VCaP (cell line): ENCODE data around the gene ABHD8.

Source experiments
- H3K27ac ChIP-seq: fragments of 450-650 bp; 2 replicates; pipeline ENCODE4 v1.5.1; 2017
- TF ChIP-seq, protein P1 (sequence below): fragments of 450-650 bp; conservative IDR thresholded peaks from 2 replicates; pipeline ENCODE4 v1.5.1; 2017; ENCODE audit warnings: mild to moderate bottlenecking, moderate library complexity

Gene ABHD8

DNA sequence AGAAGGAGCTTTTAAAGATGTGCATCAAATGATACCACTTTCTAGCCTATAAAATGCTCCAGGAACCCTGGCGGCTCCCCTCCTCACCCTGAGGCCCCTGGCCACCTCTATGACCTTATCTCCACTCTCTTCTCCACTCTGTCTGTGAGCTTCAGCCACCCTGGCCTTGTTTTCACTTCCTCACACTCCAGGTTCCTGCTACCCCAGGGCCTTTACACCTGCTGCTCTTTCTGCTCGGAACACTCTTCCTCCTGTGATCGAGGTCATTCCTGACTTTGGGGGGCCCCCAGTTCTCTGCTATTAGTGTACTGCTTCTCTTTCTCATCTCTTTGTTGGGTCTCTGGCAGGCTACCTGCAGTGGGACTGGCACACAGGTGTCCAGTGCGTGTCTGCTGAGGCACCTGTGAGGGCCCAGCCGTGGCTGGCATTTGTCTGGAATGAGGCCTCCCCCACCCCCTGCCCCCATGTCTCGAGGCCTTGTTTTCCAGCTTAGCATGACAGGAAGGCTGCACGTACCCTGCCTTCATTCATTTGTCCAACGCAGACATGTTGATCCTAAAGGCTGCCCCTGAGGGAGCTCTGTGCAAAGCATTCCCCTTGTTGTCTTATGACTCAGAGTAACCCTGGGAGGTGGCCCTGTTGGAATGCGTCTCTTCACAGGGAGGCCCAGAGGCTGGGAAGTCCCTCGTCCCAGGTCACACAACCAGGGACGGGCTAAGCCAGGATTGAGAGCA lies 8.4 kb upstream of the ABHD8 start:
- no peak overlapping the region for H3K27ac ChIP-seq

DNA sequence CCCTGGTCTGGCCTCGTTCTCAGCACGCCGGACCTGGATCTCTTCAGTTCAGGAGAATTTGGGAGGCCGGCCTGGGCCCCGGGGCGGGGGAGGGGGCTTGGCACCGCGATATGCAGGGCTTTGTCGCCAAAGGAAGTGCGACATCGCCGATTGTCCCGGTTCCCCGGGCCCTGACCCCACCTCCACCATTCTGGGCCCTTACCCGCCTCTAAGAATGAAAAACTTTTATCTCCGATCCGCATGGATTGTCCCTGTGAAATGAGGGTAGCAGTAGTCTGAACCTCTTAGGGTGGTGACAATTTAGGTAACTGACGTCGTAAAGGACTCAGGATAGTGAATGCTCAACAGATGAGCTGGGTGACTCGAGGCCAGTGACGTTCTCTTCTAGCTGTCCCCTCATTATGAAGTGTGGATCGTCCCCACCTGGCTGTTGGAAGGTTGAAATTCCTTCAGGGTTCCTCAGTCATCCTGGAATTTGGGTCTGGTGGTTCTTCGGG lies 6.8 kb upstream of the ABHD8 start:
- peak overlapping the region; percentile 88 for H3K27ac ChIP-seq
- TF ChIP-seq, protein P1, sequence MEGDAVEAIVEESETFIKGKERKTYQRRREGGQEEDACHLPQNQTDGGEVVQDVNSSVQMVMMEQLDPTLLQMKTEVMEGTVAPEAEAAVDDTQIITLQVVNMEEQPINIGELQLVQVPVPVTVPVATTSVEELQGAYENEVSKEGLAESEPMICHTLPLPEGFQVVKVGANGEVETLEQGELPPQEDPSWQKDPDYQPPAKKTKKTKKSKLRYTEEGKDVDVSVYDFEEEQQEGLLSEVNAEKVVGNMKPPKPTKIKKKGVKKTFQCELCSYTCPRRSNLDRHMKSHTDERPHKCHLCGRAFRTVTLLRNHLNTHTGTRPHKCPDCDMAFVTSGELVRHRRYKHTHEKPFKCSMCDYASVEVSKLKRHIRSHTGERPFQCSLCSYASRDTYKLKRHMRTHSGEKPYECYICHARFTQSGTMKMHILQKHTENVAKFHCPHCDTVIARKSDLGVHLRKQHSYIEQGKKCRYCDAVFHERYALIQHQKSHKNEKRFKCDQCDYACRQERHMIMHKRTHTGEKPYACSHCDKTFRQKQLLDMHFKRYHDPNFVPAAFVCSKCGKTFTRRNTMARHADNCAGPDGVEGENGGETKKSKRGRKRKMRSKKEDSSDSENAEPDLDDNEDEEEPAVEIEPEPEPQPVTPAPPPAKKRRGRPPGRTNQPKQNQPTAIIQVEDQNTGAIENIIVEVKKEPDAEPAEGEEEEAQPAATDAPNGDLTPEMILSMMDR = no peak

More for the DNA sequence above, 8.4 kb upstream of the ABHD8 start:
- TF ChIP-seq, protein P1 = no peak

DNA sequence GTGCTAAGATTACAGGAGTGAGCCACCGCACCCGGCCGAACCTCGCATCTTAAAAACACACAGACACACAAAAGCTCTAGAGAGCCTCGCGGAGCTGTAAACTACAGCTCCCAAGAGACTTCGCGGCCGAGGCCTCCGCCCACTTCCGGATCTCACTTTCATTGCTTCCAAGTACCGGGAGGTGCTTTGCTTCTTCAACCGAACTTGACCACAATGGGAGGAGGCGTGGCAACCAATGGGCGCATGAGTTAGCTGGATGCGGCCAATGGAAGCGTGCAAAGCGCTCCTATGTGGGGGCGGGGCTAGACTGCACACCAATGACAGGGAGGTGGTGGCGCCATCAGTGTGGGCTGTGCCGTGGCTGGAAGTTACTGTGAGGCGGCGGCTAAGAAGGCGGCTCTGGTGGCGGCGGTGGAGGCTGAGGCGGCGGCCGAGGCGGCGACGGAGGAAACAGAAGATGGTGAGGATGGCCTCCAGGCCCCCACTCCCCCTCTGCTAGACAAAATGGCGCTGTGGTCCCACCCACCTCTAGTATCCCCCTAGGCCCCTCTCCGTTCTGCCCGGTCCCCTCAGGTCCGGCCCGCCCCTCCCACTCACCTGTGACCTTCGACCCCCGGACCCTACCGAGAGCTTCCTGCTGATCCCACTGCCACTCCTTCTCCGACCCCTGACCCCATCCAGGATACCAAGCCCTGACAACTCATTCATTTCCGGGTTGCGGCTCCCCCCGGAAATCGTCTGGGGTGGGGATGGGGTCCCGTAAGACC lies 6.2 kb upstream of the ABHD8 start, which contains the start of gene DDA1:
TSS of gene DDA1 (plus strand) at position 366 of the 767 bp plus-strand sequence. CDS start at position 458, 92 bp downstream.
- H3K27ac ChIP-seq = peak within 1 kb of the TSS; percentile 88
- TF ChIP-seq, protein P1 = no peak

DNA sequence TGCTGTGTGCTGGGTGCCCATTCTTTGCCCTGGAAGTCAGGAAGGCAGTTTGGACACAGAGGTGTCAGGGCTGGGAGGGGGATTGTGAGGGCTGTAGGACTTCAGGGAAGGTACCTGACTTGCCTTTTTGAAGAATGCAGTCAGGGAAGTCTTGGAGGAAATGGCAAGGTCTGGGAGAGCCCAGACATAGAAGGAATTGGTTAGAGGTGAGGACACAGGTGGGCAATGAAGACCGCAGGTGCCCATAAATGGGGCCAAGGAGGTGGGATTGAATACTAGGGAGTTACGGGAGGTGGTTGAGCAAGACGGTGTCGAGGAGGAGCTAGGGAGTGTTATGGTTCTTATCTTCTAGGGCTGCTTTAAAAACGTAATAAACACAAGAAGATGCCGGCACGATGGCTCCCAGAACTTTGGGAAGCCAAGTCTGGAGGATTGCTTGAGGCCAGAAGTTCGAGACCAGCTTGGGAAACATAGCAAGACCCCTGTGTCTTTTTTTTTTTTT lies 4.7 kb upstream of the ABHD8 start:
- peak overlapping the region; percentile 98 for H3K27ac ChIP-seq
- TF ChIP-seq, protein P1 = no peak

DNA sequence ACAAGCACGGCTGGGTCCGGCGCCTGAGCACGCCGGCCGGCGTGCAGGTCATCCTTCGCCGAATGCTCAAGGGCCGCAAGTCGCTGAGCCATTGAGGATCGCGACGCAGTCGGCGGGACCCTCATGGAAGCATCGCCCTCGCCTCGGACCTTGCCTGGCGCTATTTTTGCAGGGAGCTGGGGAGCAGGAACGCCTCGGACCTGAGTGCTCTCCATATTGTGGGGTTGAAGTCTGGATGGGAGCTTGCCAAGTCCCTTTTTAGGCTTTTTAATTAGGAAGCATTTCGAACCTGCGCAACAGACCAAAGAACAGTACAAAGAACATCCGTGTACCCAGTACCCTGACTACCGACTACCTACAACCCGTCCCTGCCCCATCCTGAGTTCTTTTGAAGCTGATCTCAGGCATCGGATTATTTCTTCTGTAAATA lies 3.1 kb upstream of the ABHD8 start:
- TF ChIP-seq, protein P1 = no peak
- H3K27ac ChIP-seq = peak overlapping the region; percentile 98

DNA sequence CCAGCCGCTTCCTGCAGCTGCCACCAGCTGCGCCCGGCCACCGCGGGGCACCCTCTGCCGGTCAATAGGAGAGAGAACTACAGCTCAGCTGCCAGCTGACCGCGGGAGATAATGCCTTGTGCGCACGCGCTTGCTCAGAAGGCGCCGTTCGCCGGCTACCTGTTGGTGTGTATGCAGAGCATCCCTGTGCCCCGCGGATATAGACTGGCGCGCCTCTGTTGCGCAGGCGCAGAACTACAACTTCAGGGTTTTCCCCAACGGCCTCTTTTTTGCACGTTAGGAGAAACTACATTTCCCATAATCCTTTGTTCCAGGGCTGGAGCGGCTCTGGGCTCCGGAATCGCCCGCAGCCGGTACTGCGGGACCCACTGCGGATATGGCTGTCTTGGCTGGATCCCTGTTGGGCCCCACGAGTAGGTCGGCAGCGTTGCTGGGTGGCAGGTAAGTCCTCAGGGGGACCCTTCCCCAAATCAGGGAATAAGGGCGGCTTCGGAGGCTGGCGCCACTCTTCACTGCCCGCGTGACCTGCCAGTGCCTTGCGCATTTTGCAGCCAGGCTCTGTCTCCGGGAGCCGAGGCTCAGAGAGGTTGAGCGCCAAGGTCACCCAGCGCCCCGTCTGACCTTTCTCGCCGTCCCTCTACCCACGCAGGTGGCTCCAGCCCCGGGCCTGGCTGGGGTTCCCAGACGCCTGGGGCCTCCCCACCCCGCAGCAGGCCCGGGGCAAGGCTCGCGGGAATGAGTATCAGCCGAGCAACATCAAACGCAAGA lies 2.5 kb upstream of the ABHD8 start, which contains the start of gene MRPL34:
TSS of gene MRPL34 (plus strand) at position 356 of the 768 bp plus-strand sequence. CDS start at position 377, 21 bp downstream.
- H3K27ac ChIP-seq = peak within 1 kb of the TSS; percentile 98

More for the DNA sequence above, 2.5 kb upstream of the ABHD8 start, which contains the start of gene MRPL34:
- TF ChIP-seq, protein P1 = peak; percentile 97
